Psoas muscle (tissue), 8 donors: Measurements from ENCODE around the gene PFKL. TPM values are rescaled to one million over a fixed set of nuclear protein-coding genes. Genes with fewer than 3 reads are reported as not detected.
A peak's percentile ranks its signal among the peaks of the same experiment; 100 is the strongest.

ENCODE experiments used
- ATAC-seq, 4 donors: fragments of 200-7000 bp; cut with Tn5 transposase; one replicate each; pipeline ENCODE4 v1.9.1; 2020; ENCODE audit warnings: moderate library complexity in 3 of 4, mild to moderate bottlenecking in 2 of 4
- DNase-seq, 2 donors: peaks; one replicate each; pipeline ENCODE4 v3.0.0-alpha.2; 2020
- H3K27ac ChIP-seq: fragments of 200-600 bp; one replicate; pipeline ENCODE4 v1.8.0; 2022
- H3K27me3 ChIP-seq, 3 donors: fragments of 200-600 bp in 1 of 3; one replicate each; pipeline versions ENCODE4 v1.6.1 to v1.8.0; 2013 to 2022; ENCODE audit warnings: low read length in 2 of 3, mild to moderate bottlenecking in 2 of 3, moderate library complexity in 1 of 3; ENCODE audit not compliant: insufficient read depth in 3 of 3
- H3K36me3 ChIP-seq, 2 donors: fragments of 200-600 bp in 1 of 2; one replicate each; pipeline versions ENCODE4 v1.6.1 to v1.8.0; 2013 to 2022; ENCODE audit warnings: low read depth in 1 of 2, mild to moderate bottlenecking in 1 of 2, moderate library complexity in 1 of 2; ENCODE audit not compliant: insufficient read depth in 1 of 2
- H3K4me1 ChIP-seq: fragments of 200-600 bp; one replicate; pipeline ENCODE4 v1.8.0; 2022
- H3K4me3 ChIP-seq: fragments of 200-600 bp; one replicate; pipeline ENCODE4 v1.8.0; 2022; ENCODE audit warnings: mild to moderate bottlenecking
- H3K9me3 ChIP-seq: fragments of 200-600 bp; one replicate; pipeline ENCODE4 v1.8.0; 2022
- WGBS, 3 donors: extraction: QIAGEN DNeasy Blood & Tissue Kit; methylation state at CpG; one replicate each; pipeline versions ENCODE4 v1.1.6 to v1.1.7; 2013; 5-methylcytosine and 5-hydroxymethylcytosine counted together
- intact Hi-C, 2 donors: fragments of 100-400 bp; cut with DNase I; formaldehyde crosslinking; loops; one replicate each; pipeline versions ENCODE4 v1.11.0 to v1.14.2; 2022
- polyA plus RNA-seq, 3 donors: library from polyadenylated mRNA; stranded (reverse); fragments of 200-250 nt; gene quantifications; one replicate each; pipeline ENCODE4 v1.2.3, GENCODE V29; 2013
- total RNA-seq, 4 donors: library from RNA; stranded (reverse); fragmentation: NEBNext Ultra II Directional in 2 of 4; extraction: Animal tissue kit (Norgen Biotek cat#: 25700) in 2 of 4; gene quantifications; one replicate each; pipeline versions ENCODE4 v1.2.1 to v1.2.4, GENCODE V29; 2021 to 2023
- TF ChIP-seq, protein P1 (sequence below): fragments of 200-600 bp; IDR thresholded peaks from one replicate; pipeline ENCODE4 v1.8.0; 2022; ENCODE audit warnings: antibody characterized with exemption
- donor health status: healthy with polysubstance abuse.
- donor health status: DM: no; HTN: no; CAD: no; lungs with moderate emphysema.
- donor health status: Bipolar disorder and iron deficiency.
- donor health status: healthy.
- donor health status: DM: yes; HTN: yes; CAD: no.
- donor health status: DM: no; HTN: no; CAD: no.
- donor health status: DM: no; HTN: no; CAD: no.
- donor health status: DM: yes; HTN: yes; CAD: no.

The PFKL gene
- total and polyA plus RNA-seq, 7 donors: 9.2 to 33.6 (median 21.2) TPM

DNA sequence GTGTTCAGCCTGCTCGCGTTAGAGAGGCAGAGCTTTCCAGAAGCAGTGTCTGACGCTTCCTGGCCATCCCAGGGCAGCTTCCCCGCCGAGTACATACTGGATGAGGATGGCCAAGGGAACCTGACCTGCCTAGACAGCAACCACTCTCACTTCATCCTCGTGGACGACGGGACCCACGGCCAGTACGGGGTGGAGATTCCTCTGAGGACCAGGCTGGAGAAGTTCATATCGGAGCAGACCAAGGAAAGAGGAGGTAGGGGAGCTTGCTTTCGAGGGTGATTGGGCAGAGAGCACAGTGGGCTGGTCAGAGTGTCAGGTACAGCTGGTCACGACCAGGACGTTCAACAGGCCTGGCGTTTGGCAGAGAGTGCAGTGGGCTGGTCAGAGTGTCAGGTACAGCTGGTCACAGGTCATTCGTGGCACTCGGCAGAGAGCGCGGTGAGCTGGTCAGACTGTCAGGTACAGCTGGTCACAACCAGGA is 75.9 kb downstream of the PFKL start:
- no peak overlapping the region for H3K27ac ChIP-seq
- DNase-seq: peak in 1 of 2 donors; percentile 45

DNA sequence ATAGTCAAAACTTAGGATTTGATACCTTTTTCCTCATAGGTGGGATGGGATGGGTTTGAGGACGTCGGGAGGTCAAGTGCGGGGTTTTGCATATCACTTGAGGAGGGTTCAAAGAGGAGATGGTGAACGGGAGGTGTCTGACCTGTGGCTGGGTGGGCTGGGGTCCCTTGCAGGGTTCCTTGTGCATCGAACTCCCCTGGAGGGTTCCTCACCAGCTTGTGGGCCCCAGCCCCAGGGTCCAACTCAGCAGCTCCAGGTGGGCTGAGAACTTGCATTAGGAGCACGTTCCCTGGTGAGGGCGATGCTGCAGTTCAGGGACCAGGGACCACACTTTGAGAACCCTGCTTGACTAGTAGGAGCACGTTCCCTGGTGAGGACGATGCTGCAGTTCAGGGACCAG is 76.8 kb downstream of the PFKL start:
- DNase-seq: peak in 1 of 2 donors; percentile 22
- Histone ChIP-seq H3K4me3 (no peak overlapping the region), H3K36me3 (no peaks in the 10 kb centered on the region), H3K9me3 (no peaks in the 10 kb centered on the region), H3K27me3 (peaks cover 0 to 55% (median 19%) of the 10 kb centered on the region in 3 donors), H3K27ac (no peak overlapping the region), H3K4me1 (no peaks in the 10 kb centered on the region)
- intact Hi-C loops: no loop called here
- TF ChIP-seq, protein P1, sequence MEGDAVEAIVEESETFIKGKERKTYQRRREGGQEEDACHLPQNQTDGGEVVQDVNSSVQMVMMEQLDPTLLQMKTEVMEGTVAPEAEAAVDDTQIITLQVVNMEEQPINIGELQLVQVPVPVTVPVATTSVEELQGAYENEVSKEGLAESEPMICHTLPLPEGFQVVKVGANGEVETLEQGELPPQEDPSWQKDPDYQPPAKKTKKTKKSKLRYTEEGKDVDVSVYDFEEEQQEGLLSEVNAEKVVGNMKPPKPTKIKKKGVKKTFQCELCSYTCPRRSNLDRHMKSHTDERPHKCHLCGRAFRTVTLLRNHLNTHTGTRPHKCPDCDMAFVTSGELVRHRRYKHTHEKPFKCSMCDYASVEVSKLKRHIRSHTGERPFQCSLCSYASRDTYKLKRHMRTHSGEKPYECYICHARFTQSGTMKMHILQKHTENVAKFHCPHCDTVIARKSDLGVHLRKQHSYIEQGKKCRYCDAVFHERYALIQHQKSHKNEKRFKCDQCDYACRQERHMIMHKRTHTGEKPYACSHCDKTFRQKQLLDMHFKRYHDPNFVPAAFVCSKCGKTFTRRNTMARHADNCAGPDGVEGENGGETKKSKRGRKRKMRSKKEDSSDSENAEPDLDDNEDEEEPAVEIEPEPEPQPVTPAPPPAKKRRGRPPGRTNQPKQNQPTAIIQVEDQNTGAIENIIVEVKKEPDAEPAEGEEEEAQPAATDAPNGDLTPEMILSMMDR: no peak
- ATAC-seq: no peak
- WGBS, 3 donors: 83 to 87% (median 87%) methylated on average over 9 of the region's 9 CpGs

More for the DNA sequence above, 75.9 kb downstream of the PFKL start:
- Histone ChIP-seq H3K27me3 (peaks cover 0 to 56% (median 22%) of the 10 kb centered on the region in 3 donors), H3K9me3 (no peaks in the 10 kb centered on the region), H3K36me3 (no peaks in the 10 kb centered on the region), H3K4me3 (no peak overlapping the region), H3K4me1 (no peaks in the 10 kb centered on the region)
- 81 to 86% (median 84%) methylated on average over 19 of the region's 19 CpGs for WGBS, 3 donors
- no peak for ATAC-seq
- TF ChIP-seq, protein P1: no peak
- intact Hi-C loops: no loop called here

Other genes starting within 250 kb of the PFKL start
- 1 to 10 TPM in 3 of 4 donors, under 1 TPM in 1; 0.56 to 3.2 (median 2.8) TPM for gene PWP2, start 192.7 kb upstream of the PFKL start, total RNA-seq
- 1 to 10 TPM; 2.2 to 8.8 (median 3.0) TPM for gene PWP2, start 192.7 kb upstream of the PFKL start, polyA plus RNA-seq
- 10 to 100 TPM in 2 of 4 donors, 1 to 10 TPM in 2; 6.7 to 13.8 (median 10.6) TPM for gene GATD3, start 166.4 kb upstream of the PFKL start, total RNA-seq
- 100 to 1,000 TPM in 1 of 3 donors, 10 to 100 TPM in 1, 1 to 10 TPM in 1; 8.6 to 188 (median 10.7) TPM for gene GATD3, start 166.4 kb upstream of the PFKL start, polyA plus RNA-seq
- gene ICOSLG, start 59.1 kb upstream of the PFKL start, total RNA-seq: 1 to 10 TPM in 3 of 4 donors, under 1 TPM in 1; 0.69 to 5.9 (median 2.6) TPM
- gene ICOSLG, start 59.1 kb upstream of the PFKL start, polyA plus RNA-seq: 1 to 10 TPM in 2 of 3 donors, under 1 TPM in 1; 0.27 to 1.6 (median 1.0) TPM
- gene DNMT3L, start 38.2 kb upstream of the PFKL start, total RNA-seq: not detected
- not detected for gene DNMT3L, start 38.2 kb upstream of the PFKL start, polyA plus RNA-seq
- under 1 TPM in 1 of 4 donors, not detected in 3; 0.19 TPM for gene AIRE, start 14.2 kb upstream of the PFKL start, total RNA-seq
- gene AIRE, start 14.2 kb upstream of the PFKL start, polyA plus RNA-seq: under 1 TPM; 0.01 to 0.17 (median 0.04) TPM
- gene CFAP410, start 39.3 kb downstream of the PFKL start, total RNA-seq: 10 to 100 TPM in 2 of 4 donors, 1 to 10 TPM in 2; 8.3 to 10.5 (median 9.7) TPM
- 10 to 100 TPM in 2 of 3 donors, 1 to 10 TPM in 1; 9.9 to 13.7 (median 10.1) TPM for gene CFAP410, start 39.3 kb downstream of the PFKL start, polyA plus RNA-seq
- gene TRPM2, start 53.6 kb downstream of the PFKL start, total RNA-seq: 1 to 10 TPM in 1 of 4 donors, under 1 TPM in 3; 0.69 to 1.7 (median 0.84) TPM
- gene TRPM2, start 53.6 kb downstream of the PFKL start, polyA plus RNA-seq: under 1 TPM; 0.08 to 0.76 (median 0.31) TPM
- 1 to 10 TPM in 1 of 4 donors, under 1 TPM in 3; 0.13 to 1.1 (median 0.23) TPM for gene LRRC3, start 155.5 kb downstream of the PFKL start, total RNA-seq
- gene LRRC3, start 155.5 kb downstream of the PFKL start, polyA plus RNA-seq: under 1 TPM; 0.08 to 0.29 (median 0.08) TPM
- gene KRTAP10-1, start 240.1 kb downstream of the PFKL start, total RNA-seq: not detected
- gene KRTAP10-1, start 240.1 kb downstream of the PFKL start, polyA plus RNA-seq: not detected